Amniotic stem cell (primary cell): ENCODE measurements around the gene PGM2L1.
A peak's percentile ranks its signal among the peaks of the same experiment; 100 is the strongest.
"Not testable (repeated sequence)": the region's sequence is repeated elsewhere in the genome, so short reads cannot be mapped to it uniquely, and the experiment has no call there.

Source experiments
- DNase-seq: peaks from one replicate; lab custom pipeline; 2025; lab: John Stamatoyannopoulos, UW

The PGM2L1 gene

GRCh38 chr11:74398244-74399159 is at the start of gene PGM2L1:
TSS of gene PGM2L1 (minus strand) at chr11:74398433. CDS start at chr11:74398161, 272 bp downstream.
- peak; percentile 89 for DNase-seq

DNA sequence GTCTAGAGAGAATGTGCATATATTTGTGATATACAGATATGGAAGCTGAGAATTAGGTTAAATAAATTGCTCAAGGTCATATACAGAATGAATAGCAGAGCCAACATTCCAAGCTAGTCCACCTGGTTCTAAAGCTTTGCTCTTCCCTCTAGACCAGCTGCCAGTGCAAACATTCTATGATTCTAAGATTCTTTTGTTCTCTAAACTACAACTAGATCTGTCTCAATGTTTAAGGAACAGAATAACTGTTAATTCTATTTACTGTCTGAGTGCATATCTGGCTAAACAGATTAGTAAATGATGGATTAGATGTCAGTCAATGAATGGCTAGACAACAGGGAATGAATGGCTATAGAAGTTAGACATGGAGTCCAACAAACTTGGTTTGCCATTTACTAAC is 49.5 kb upstream of the PGM2L1 start:
- no peak for DNase-seq

DNA sequence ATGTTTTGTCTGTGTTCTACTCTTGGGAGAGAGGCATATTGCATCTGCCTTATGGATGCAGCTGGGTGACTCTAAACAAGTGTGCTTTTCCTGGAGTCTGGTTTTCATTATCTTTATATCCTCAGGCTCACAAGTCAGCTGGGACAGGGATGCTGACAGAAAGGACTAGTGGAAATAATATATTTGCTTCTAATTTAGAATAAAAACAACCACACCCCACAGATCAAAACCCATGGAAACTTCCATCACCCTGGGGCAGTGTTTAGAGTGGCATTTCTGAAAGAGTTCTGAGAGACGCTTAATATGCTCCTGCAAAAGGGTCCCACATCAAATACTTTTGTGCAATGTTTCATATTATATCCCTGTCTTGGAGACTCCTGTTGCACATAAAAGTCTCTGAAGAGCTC is 48.3 kb upstream of the PGM2L1 start:
- no peak for DNase-seq

- no peak for DNase-seq
Observed at GRCh38 chr11:74444173-74444826, 46.1 kb upstream of the PGM2L1 start.

DNA sequence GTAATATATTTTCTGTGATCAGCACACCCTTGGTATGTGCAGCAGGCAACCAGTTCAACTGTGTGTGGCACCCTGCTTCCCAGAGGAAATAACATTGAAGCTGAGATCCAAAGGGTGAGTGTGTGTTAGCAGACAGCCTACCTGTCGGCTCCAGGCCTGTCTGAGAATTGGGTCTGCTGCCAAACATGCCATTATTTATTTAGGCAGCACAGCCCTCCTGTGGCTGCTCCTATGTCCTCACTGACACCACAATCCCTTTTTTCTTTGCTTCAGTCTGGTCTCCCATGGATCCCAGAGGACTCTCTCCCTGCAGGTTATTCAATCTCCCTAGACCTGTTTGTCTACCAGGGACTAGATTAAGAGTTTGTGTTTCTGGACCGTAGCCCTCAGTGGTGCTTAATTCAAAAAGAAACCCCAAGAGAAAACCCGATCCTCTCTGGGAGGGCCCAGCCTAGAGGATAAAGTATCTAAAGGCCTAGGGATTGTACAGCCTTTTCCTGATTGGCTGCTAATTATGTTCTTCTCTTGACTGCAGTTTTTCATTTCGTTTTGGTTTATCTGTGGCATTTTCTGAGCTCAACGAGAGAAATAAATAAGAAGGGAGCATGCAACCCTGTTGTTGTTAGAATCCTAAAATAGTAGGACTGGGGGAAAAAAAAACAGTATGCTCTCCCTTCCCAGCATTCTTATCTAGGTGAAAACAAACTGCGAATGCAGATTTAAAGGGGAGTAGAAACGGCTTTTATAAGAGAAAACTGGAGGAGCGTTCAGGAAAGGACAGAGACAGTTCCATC is 45.0 kb upstream of the PGM2L1 start:
- DNase-seq: no peak

GRCh38 chr11:74442636-74443035 is 44.4 kb upstream of the PGM2L1 start:
- no peak for DNase-seq

DNA sequence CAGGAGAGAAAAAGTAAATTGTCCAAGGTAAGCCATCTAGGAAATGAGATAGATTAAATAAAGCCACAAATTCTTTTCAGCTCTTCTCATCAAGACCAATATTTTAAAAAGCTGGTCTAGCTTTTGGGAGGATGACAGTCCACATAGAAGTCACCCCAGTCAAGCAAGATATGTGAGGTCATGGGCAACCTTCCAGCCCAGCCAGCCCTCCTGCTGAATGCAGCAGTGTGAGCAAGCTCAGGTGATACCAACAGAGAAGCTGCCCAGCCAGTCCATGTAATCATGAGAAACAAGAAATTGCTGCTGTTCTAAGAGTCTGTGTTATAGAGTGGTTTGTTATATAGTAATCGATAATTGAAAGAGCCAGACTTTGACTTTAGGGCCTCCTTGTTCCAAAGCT is 40.4 kb upstream of the PGM2L1 start:
- DNase-seq: no peak

GRCh38 chr11:74437441-74438042 is 39.3 kb upstream of the PGM2L1 start:
- DNase-seq: no peak

GRCh38 chr11:74434528-74434927 is 36.3 kb upstream of the PGM2L1 start:
- DNase-seq: no peak

GRCh38 chr11:74429205-74429604 is 31.0 kb upstream of the PGM2L1 start:
- no peak for DNase-seq

- no peak for DNase-seq
Observed at GRCh38 chr11:74427384-74427886, 29.2 kb upstream of the PGM2L1 start.

DNA sequence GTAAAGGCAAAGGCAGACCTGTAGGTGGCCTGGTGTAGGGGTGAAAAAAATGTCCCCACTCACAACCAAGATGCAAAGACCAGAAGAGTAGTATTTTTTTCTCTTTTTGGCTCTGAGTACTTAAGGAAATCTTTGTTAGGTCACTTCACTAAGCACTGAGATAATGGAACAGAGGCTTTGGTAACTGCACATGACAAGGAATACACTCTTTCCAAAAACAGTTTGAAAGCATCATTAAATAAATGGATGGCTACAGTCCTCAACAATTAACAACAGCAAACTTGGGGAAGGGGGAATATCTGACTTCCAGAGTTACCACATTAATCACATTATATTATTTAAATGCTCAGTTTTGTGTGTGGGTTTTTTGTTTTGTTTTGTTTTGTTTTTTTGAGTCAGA is 26.9 kb upstream of the PGM2L1 start:
- DNase-seq: no peak

- no peak for DNase-seq
Observed at GRCh38 chr11:74418509-74418895, 20.3 kb upstream of the PGM2L1 start.

- DNase-seq: no peak
Observed at GRCh38 chr11:74417860-74418508, 19.8 kb upstream of the PGM2L1 start.

- no peak for DNase-seq
Observed at GRCh38 chr11:74417379-74417804, 19.2 kb upstream of the PGM2L1 start.

GRCh38 chr11:74416974-74417373 is 18.7 kb upstream of the PGM2L1 start:
- not testable (repeated sequence) for DNase-seq

DNA sequence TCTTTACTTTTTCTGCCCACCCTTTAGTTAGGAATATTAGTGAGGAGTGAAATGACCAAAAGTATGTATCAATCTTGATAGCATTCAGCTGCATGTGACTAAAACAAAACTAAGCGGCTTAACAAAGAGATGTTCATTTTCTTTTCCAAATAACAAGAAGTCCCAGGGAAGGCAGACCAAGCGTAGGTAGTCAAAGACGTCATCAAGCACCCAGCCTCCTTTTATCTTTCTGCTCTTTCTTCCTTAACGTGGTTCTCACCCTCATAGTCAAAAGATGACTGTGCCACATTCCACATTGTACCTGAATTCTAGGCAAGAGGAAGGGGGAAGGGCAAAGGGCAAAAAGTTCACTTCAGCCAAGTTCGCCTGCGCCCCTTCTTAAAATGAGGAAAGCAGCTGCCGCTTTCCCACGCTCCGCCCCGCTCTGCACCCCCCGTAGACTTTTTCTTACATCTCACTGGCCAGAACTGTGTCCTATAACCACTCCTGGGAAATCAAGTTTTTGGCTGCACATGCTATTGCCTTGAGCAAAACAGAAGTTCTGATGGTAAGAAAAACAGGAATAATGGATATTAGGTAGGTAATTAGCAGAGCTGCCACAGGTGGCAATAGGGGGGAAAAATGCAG is 14.6 kb upstream of the PGM2L1 start:
- DNase-seq: no peak

DNA sequence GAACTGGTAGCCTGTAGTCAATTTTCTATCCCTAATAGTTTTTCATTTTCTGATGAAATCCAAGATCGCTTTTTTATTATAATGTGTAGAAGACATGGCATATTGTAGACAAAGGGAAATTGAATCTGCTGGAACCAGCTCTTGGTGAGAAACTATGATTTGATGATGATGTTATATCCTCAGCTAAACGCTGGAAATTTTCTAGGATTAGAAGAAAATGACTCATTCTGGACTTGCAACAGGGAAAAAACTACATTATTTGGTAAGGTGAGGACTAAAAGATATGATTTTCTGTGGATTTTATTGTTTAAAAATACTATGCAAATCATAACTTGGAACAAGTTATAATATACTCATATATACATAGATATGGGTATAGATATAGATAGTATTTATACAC is 14.1 kb upstream of the PGM2L1 start:
- no peak for DNase-seq

DNA sequence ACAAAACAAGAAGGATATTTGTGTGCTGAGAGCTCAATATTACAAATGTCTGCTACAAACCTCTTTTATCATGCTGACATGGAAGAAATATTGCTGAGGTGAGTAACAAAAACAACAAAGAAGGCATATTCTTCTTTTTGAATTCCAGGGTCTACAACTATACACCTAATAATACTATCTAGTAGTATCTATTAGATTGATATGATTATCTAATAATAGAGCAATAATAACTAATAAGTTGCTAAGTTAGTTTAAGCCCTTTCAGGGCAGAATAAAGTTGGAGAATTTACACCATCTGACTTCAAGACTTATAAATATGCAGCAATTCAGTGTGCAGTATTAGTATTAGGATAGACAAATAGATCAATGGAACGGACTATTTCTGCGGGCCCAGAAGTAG is 11.4 kb upstream of the PGM2L1 start:
- DNase-seq: no peak

DNA sequence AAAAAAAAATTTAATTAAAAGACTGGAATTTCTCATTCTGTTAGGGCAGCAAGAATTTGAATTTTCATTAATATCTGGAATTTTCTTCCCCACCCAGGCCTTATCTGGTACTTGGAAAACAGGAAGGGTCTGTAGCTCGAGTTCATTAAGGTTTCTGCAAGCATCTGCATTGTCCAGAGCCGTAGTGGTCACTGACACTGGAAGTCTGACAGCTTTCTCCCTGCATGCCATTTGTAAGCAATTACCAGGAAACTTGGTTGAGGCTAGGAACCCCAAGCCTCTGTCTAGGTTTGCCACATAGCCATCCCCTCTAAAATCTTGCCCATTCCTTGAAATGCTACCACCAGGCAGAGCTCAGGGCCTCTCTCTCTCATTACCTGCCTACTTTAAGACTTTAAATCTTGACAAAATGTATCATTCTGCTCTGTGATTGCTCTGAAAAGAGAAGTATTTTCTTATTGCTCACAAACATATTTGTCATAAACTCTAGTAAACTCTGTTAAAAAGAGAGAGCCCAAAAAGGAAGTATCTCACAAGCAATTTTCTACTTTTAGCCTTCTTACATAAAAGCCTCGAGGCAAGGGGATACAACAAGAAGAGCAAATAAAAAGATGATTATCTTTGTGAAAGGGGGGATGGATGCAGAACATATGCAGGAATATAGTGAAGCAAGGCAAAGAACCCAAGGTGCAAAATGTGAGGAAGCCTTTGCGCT is 5.5 kb upstream of the PGM2L1 start:
- no peak for DNase-seq
